ENCODE data around the gene ARHGEF19.

DNA sequence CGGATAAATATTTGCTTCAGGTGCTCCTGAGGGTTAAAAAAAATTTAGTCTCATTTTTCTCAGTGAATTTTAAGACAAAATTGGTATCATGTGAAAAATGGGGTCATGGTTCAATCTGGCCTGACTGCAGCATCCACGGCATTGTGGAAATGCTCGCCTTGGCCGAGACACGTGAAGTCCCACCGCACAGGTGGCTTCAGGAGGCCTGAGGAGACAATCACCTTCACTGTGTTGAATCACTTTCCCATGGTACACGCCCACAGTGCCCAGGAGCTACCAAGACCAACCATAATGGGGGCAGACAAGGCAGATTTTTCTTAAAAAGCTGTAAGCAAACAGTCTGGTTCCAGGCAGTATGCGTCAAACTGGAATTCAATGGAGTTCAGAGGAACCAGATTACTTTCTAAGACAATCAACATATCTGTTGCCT, 35.6 kb upstream of the ARHGEF19 start:
- TF ChIP-seq EZH2 (IDR thresholded peaks at IDR 0.05; ENCODE audit: low read depth) = no peak
- TF ChIP-seq, protein P1, sequence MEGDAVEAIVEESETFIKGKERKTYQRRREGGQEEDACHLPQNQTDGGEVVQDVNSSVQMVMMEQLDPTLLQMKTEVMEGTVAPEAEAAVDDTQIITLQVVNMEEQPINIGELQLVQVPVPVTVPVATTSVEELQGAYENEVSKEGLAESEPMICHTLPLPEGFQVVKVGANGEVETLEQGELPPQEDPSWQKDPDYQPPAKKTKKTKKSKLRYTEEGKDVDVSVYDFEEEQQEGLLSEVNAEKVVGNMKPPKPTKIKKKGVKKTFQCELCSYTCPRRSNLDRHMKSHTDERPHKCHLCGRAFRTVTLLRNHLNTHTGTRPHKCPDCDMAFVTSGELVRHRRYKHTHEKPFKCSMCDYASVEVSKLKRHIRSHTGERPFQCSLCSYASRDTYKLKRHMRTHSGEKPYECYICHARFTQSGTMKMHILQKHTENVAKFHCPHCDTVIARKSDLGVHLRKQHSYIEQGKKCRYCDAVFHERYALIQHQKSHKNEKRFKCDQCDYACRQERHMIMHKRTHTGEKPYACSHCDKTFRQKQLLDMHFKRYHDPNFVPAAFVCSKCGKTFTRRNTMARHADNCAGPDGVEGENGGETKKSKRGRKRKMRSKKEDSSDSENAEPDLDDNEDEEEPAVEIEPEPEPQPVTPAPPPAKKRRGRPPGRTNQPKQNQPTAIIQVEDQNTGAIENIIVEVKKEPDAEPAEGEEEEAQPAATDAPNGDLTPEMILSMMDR (conservative IDR thresholded peaks at IDR 0.05) = no peak
